HAP-1 (cell line): ENCODE measurements around the gene TMSB10.
A peak's percentile ranks its signal among the peaks of the same experiment; 100 is the strongest.
"Not testable (repeated sequence)": the region's sequence is repeated elsewhere in the genome, so short reads cannot be mapped to it uniquely, and the experiment has no call there.

Source experiments
- DNase-seq, 2 experiments: peaks; one replicate each; pipeline ENCODE4 v3.0.0-alpha.2; 2016 to 2020; ENCODE audit warnings: low spot score in 2 of 2
- H3K27me3 ChIP-seq: fragments of 250-450 bp; sonication (Bioruptor Pico); 2 replicates; pipeline ENCODE4 v1.5.1; 2020; ENCODE audit warnings: low read depth, mild to moderate bottlenecking, moderate library complexity
- H3K36me3 ChIP-seq: fragments of 250-450 bp; sonication (Bioruptor Pico); replicated peaks from 2 replicates; pipeline ENCODE4 v1.5.1; 2020; ENCODE audit warnings: mild to moderate bottlenecking
- H3K4me1 ChIP-seq: fragments of 250-450 bp; sonication (Bioruptor Pico); 2 replicates; pipeline ENCODE4 v1.5.1; 2020; ENCODE audit warnings: mild to moderate bottlenecking
- H3K4me3 ChIP-seq: fragments of 250-450 bp; sonication (Bioruptor Pico); 2 replicates; pipeline ENCODE4 v1.5.1; 2020; ENCODE audit warnings: mild to moderate bottlenecking, moderate library complexity
- H3K9me3 ChIP-seq: fragments of 250-450 bp; sonication (Bioruptor Pico); 2 replicates; pipeline ENCODE4 v1.5.1; 2020; ENCODE audit warnings: mild to moderate bottlenecking, moderate library complexity
- in situ Hi-C: fragments of 300-500 bp; cut with MboI; formaldehyde crosslinking; loops from 3 replicates; pipeline ENCODE4 v1.14.3; 2020; ENCODE audit warnings: low sequenced_read_pairs, inconsistent platforms, mixed read lengths

TMSB10 gene

GRCh38 chr2:84874381-84875212, 30.9 kb upstream of the TMSB10 start:
- Histone ChIP-seq H3K27me3 (peaks cover 8% of the 10 kb centered on the region; the same call in 1 of the 2 replicates), H3K9me3 (no peaks in the 10 kb centered on the region), H3K36me3 (no peaks in the 10 kb centered on the region), H3K4me3 (no peak overlapping the region), H3K4me1 (no peaks in the 10 kb centered on the region)
- DNase-seq = no peak
- in situ Hi-C loops = no loop called here

GRCh38 chr2:84875213-84875560, 30.3 kb upstream of the TMSB10 start:
- no peak overlapping the region for H3K4me3 ChIP-seq
- H3K36me3 ChIP-seq = no peaks in the 10 kb centered on the region
- in situ Hi-C loops = no loop called here
- H3K4me1 ChIP-seq = no peaks in the 10 kb centered on the region
- H3K9me3 ChIP-seq = no peaks in the 10 kb centered on the region
- DNase-seq = no peak
- H3K27me3 ChIP-seq = peaks cover 11% of the 10 kb centered on the region

GRCh38 chr2:84875619-84876018, 29.8 kb upstream of the TMSB10 start:
- H3K9me3 ChIP-seq, H3K4me1 ChIP-seq, DNase-seq, H3K4me3 ChIP-seq, H3K36me3 ChIP-seq, in situ Hi-C loops: not testable (repeated sequence)
- H3K27me3 ChIP-seq = peaks cover 15% of the 10 kb centered on the region

- Histone ChIP-seq H3K4me1 (peaks cover 1% of the 10 kb centered on the region), H3K9me3 (no peaks in the 10 kb centered on the region), H3K4me3 (no peak overlapping the region), H3K36me3 (no peaks in the 10 kb centered on the region), H3K27me3 (peaks cover 18% of the 10 kb centered on the region)
- in situ Hi-C loops = no loop called here
- no peak for DNase-seq
These were observed 29.1 kb upstream of the TMSB10 start for GRCh38 chr2:84876369-84876768.

GRCh38 chr2:84878459-84878858, 27.0 kb upstream of the TMSB10 start:
- no peak overlapping the region for H3K4me3 ChIP-seq
- H3K27me3 ChIP-seq = peaks cover 24% of the 10 kb centered on the region
- peaks cover 7% of the 10 kb centered on the region for H3K4me1 ChIP-seq
- in situ Hi-C loops = no loop called here
- no peak for DNase-seq
- H3K9me3 ChIP-seq = no peaks in the 10 kb centered on the region
- no peaks in the 10 kb centered on the region for H3K36me3 ChIP-seq

- Histone ChIP-seq H3K27me3 (peaks cover 26% of the 10 kb centered on the region), H3K9me3 (no peaks in the 10 kb centered on the region), H3K4me1 (peaks cover 7% of the 10 kb centered on the region), H3K4me3 (no peak overlapping the region), H3K36me3 (no peaks in the 10 kb centered on the region)
- no peak for DNase-seq
- in situ Hi-C loops = no loop called here
These were observed 26.4 kb upstream of the TMSB10 start for GRCh38 chr2:84878896-84879583.

- Histone ChIP-seq H3K27me3 (peaks cover 26% of the 10 kb centered on the region), H3K4me1 (peaks cover 7% of the 10 kb centered on the region), H3K4me3 (peak overlapping the region; percentile 32), H3K9me3 (no peaks in the 10 kb centered on the region), H3K36me3 (no peaks in the 10 kb centered on the region)
- in situ Hi-C loops = loop anchor here (10.0 kb wide), 1 partner anchor 385 kb away; no protein-coding TSS in a partner anchor
- no peak for DNase-seq
These were observed 25.7 kb upstream of the TMSB10 start for GRCh38 chr2:84879584-84880394.

GRCh38 chr2:84880395-84880644, 25.1 kb upstream of the TMSB10 start:
- Histone ChIP-seq H3K9me3 (no peaks in the 10 kb centered on the region), H3K4me1 (peaks cover 7% of the 10 kb centered on the region), H3K4me3 (peak overlapping the region; percentile 32), H3K36me3 (no peaks in the 10 kb centered on the region), H3K27me3 (peaks cover 26% of the 10 kb centered on the region)
- in situ Hi-C loops = loop anchor here (10.0 kb wide), 1 partner anchor 386 kb away; no protein-coding TSS in a partner anchor
- no peak for DNase-seq

- H3K4me1 ChIP-seq = peaks cover 7% of the 10 kb centered on the region
- no peaks in the 10 kb centered on the region for H3K9me3 ChIP-seq
- H3K27me3 ChIP-seq = peaks cover 26% of the 10 kb centered on the region
- DNase-seq = peak; percentile 36 to 59
- H3K4me3 ChIP-seq = peak within 1 kb of the TSS; percentile 32
- in situ Hi-C loops = loop anchor here (10.0 kb wide), 1 partner anchor 386 kb away; no protein-coding TSS in a partner anchor
- H3K36me3 ChIP-seq = no peaks in the 10 kb centered on the region
These were observed 24.6 kb upstream of the TMSB10 start, which contains the start of gene TRABD2A for GRCh38 chr2:84880645-84881521. TRABD2A (minus strand) TSS chr2:84881084; CDS start chr2:84881039, 45 bp downstream.

GRCh38 chr2:84881581-84882413, 23.7 kb upstream of the TMSB10 start:
- Histone ChIP-seq H3K4me1 (peaks cover 7% of the 10 kb centered on the region), H3K27me3 (peaks cover 26% of the 10 kb centered on the region), H3K9me3 (no peaks in the 10 kb centered on the region), H3K4me3 (peak overlapping the region; percentile 32), H3K36me3 (no peaks in the 10 kb centered on the region)
- peak; percentile 82 to 88 for DNase-seq
- in situ Hi-C loops = loop anchor here (10.0 kb wide), 1 partner anchor 387 kb away; no protein-coding TSS in a partner anchor

- H3K4me1 ChIP-seq = peaks cover 7% of the 10 kb centered on the region
- H3K4me3 ChIP-seq = no peak overlapping the region
- no peaks in the 10 kb centered on the region for H3K9me3 ChIP-seq
- peaks cover 26% of the 10 kb centered on the region for H3K27me3 ChIP-seq
- no peaks in the 10 kb centered on the region for H3K36me3 ChIP-seq
- in situ Hi-C loops = loop anchor here (10.0 kb wide), 1 partner anchor 388 kb away; no protein-coding TSS in a partner anchor
- no peak for DNase-seq
These were observed 23.1 kb upstream of the TMSB10 start for GRCh38 chr2:84882414-84882738.

- in situ Hi-C loops = loop anchor here (10.0 kb wide), 1 partner anchor 388 kb away; no protein-coding TSS in a partner anchor
- Histone ChIP-seq H3K36me3 (no peaks in the 10 kb centered on the region), H3K4me1 (peaks cover 7% of the 10 kb centered on the region), H3K27me3 (peaks cover 26% of the 10 kb centered on the region), H3K9me3 (no peaks in the 10 kb centered on the region), H3K4me3 (no peak overlapping the region)
- no peak for DNase-seq
These were observed 22.5 kb upstream of the TMSB10 start for GRCh38 chr2:84882775-84883550.
